Activated CD8-positive, alpha-beta memory T cell treated with anti-CD3 and anti-CD28 coated beads for 48 hours (primary cell): ENCODE results near the gene DPP9.
"Not testable (repeated sequence)": the region's sequence is repeated elsewhere in the genome, so short reads cannot be mapped to it uniquely, and the experiment has no call there.

Experiments
- DNase-seq, 3 experiments: peaks; one replicate each; pipeline ENCODE4 v3.0.0-alpha.2; 2020; ENCODE audit warnings: low read depth in 2 of 3, low spot score in 2 of 3

DPP9 gene

GRCh38 chr19:4691373-4691772, 32.3 kb downstream of the DPP9 start:
- no peak for DNase-seq

DNA sequence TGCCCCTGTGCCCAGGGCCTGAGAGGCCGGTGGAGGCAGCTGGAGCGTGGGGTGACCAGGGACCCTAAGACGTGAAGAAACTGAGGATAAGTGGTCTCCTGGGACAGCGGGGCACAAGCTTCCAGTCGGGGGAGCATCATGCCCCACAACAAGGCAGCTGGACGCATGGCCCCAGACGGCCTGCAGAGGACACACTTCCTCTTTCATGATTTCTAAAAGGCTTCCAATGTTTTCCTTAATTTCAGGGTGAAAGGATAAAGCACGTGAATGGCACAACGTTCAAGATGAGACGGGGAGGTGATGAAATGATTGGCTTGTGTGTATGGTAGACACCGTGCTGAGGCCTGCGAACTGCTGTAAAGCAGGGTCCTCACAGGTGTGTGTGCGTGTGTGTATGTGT, 33.3 kb downstream of the DPP9 start:
- DNase-seq = no peak

- no peak for DNase-seq
Observed at GRCh38 chr19:4689403-4689802, 34.2 kb downstream of the DPP9 start.

DNA sequence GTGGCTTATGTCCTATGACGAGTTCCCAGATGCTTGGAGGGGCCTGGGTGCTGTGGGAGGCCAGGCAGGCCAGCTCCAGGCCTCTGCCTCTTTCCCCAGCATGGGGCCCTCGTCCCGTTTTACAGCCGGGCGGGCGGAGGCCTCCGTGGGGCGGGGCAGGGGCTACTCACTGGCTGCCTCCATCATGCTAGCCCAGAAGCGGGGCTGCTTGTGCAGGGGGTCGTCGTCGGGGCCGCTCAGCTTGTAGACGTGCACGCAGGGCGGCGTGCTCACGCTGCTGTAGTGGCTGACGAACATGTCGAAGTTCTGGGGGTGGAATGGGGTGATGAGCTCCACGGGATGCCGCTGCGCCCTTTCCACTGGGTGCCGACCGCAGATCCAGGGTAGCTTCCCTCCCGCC, 35.1 kb downstream of the DPP9 start:
- DNase-seq = no peak

- DNase-seq = no peak
Observed at GRCh38 chr19:4687396-4687795, 36.2 kb downstream of the DPP9 start.

DNA sequence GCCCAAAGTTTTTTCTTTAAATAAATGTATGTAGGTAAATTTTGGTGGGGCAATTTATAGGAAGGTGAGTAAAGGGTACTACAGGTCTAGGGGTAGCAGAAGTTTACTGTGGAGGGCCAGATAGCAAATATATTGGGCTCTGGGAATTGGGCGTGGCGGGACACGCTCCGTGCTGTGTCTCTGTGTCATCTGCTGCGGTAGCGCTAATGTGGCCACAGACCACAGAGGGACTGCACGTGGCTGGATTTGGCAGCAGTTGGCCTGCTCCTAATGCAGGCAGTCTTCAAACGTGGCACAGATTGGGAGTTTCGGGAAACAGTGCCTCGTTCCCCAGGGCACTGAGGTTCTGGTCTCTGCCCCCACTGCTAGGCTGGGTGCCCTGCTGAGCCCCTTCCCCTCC, 36.9 kb downstream of the DPP9 start:
- DNase-seq = no peak

- no peak for DNase-seq
Observed at GRCh38 chr19:4684312-4685095, 39.1 kb downstream of the DPP9 start.

- no peak for DNase-seq
Observed at GRCh38 chr19:4682417-4683200, 41.0 kb downstream of the DPP9 start.

- DNase-seq = not testable (repeated sequence)
Observed at GRCh38 chr19:4680021-4680420, 43.6 kb downstream of the DPP9 start.

- no peak for DNase-seq
Observed at GRCh38 chr19:4678881-4679790, 44.5 kb downstream of the DPP9 start.

- DNase-seq = no peak
Observed at GRCh38 chr19:4676955-4677731, 46.5 kb downstream of the DPP9 start.

- DNase-seq = no peak
Observed at GRCh38 chr19:4675346-4675745, 48.3 kb downstream of the DPP9 start.

- DNase-seq = no peak
Observed at GRCh38 chr19:4673726-4674125, 49.9 kb downstream of the DPP9 start.

DNA sequence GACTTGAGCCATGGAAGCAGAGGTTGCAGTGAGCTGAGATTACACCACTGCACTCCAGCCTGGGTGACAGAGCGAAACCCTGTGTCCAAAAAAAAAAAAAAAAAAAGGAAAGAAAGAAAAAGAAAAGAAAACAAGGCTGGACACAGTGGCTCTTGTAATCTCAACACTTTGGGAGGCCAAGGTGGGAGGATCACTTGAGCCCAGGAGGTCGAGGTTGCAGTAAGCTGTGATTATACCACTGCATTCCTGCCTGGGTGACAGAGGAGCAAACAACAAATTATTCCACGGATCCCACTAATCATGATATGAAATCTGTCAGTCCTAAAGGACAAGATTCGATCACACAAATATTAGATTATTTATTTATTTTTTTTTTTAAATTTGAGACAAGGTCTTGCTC, 50.4 kb downstream of the DPP9 start:
- no peak for DNase-seq

GRCh38 chr19:4671185-4671851, 52.3 kb downstream of the DPP9 start:
- DNase-seq = no peak

GRCh38 chr19:4669723-4670480, 53.7 kb downstream of the DPP9 start, which contains the start of gene MYDGF:
MYDGF (minus strand) TSS chr19:4670342; CDS start chr19:4670334, 8 bp downstream.
- peak; percentile 75 to 85 (median 77) for DNase-seq

- DNase-seq = no peak
Observed at GRCh38 chr19:4664642-4665041, 59.0 kb downstream of the DPP9 start.

DNA sequence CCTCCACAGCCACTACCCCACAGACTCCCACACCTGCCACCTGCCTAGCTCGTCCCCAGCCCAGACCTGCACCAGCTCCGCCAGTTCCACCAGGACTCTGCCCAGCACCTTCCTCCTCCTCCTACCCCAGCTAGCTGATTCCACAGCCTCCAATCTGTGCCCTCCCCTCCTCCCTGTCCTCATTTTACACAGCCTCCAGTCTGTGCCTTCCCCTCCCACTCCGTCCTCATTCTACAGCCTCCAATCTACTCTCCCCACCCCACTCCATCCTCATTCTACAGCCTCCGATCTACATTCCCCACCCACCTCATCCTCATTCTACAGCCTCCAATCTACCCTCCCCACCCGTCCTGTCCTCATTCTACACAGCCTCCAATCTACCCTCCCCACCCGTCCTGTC, 60.8 kb downstream of the DPP9 start:
- no peak for DNase-seq

DNA sequence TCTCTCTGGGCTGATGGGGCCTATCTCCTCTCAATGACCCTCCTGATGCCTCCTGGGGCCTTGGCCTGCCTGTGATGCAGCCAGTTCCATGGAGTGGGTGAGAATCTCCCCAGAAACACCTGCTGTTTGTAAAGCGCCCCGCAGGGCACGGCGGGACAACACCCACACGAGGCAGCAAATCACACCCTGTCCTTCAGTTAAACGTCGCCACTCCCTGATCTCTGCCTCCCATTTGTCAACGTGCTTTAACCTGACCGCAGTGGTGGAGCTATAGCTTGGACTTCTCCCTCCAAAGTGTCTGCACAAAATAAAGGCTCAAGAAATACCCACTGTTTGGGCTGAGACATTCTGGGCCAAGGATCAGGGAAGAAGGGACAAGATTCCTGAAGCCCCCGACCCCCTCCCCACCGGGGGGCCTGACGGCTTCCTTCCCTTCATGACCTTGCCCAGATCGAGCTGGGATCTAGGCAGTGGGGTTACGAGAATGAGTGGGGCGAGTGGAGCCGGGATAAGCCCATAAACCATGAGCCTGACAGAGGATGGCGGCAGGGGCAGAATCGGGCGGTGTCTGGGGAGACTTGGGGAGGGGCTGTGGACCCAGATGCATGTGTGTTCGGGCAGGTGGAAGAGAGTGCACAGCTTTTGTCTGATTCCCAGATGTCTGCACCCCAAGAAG, 61.5 kb downstream of the DPP9 start:
- no peak for DNase-seq
